ENCODE results near the gene ZFYVE28.

DNA sequence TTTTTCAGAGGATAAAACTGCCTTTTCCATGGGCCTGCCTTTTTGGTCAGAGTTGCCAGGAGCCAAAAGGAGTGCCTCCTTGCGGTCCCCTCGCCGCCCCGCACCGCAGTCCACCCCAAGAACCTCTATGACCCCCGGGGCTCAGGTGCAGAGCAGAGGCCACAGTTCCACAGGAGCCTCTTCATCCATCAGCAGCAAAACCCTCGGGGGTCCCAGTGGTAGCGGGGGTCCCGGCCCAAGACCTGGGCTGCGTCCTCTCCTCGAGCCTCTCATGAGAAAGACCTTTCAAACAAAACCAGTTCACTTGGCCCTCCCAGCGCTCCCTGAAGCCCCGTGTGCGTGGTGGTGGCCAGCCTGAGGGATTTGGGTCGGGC lies 16.8 kb downstream of the ZFYVE28 start:
- TF ChIP-seq, protein P1, sequence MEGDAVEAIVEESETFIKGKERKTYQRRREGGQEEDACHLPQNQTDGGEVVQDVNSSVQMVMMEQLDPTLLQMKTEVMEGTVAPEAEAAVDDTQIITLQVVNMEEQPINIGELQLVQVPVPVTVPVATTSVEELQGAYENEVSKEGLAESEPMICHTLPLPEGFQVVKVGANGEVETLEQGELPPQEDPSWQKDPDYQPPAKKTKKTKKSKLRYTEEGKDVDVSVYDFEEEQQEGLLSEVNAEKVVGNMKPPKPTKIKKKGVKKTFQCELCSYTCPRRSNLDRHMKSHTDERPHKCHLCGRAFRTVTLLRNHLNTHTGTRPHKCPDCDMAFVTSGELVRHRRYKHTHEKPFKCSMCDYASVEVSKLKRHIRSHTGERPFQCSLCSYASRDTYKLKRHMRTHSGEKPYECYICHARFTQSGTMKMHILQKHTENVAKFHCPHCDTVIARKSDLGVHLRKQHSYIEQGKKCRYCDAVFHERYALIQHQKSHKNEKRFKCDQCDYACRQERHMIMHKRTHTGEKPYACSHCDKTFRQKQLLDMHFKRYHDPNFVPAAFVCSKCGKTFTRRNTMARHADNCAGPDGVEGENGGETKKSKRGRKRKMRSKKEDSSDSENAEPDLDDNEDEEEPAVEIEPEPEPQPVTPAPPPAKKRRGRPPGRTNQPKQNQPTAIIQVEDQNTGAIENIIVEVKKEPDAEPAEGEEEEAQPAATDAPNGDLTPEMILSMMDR (IDR thresholded peaks at IDR 0.05) = no peak
- no peak for TF ChIP-seq EP300 (IDR thresholded peaks at IDR 0.05)

Measured in ovary (tissue), 3 donors.